DND-41 (cell line): ENCODE data around the gene TSTD2.

Source experiments
- ATAC-seq: fragments of 200-7000 bp; cut with Tn5 transposase; 3 replicates; pipeline ENCODE4 v1.9.1; 2021; ENCODE audit warnings: low read depth; ENCODE audit not compliant: insufficient read depth
- DNase-seq: peaks from one replicate; pipeline ENCODE4 v3.0.0-alpha.2; 2020
- H2AFZ ChIP-seq: 2 replicates; pipeline ENCODE4 v1.6.0; 2012; ENCODE audit warnings: low read depth, low read length
- H3K27ac ChIP-seq: 2 replicates; pipeline ENCODE4 v1.5.1; 2012; ENCODE audit warnings: low read length, inconsistent platforms
- H3K27me3 ChIP-seq: fragments of 200-600 bp; sonication (generic); 2 replicates; pipeline ENCODE4 v1.6.0; 2012; ENCODE audit warnings: low read length, mild to moderate bottlenecking, inconsistent platforms; ENCODE audit not compliant: insufficient read depth, poor library complexity
- H3K36me3 ChIP-seq: 2 replicates; pipeline ENCODE4 v1.5.1; 2012; ENCODE audit warnings: low read length, inconsistent platforms; ENCODE audit not compliant: insufficient read depth
- H3K4me1 ChIP-seq: 2 replicates; pipeline ENCODE4 v1.5.1; 2012; ENCODE audit warnings: mild to moderate bottlenecking, low read length; ENCODE audit not compliant: insufficient read depth
- H3K4me2 ChIP-seq: 2 replicates; pipeline ENCODE4 v1.6.0; 2012; ENCODE audit warnings: mild to moderate bottlenecking, moderate library complexity, low read length, inconsistent platforms; ENCODE audit not compliant: insufficient read depth
- H3K4me3 ChIP-seq, 2 experiments: fragments of 200-600 bp in 1 of 2; shearing (Covaris generic) in 1 of 2; 2 replicates each; pipeline ENCODE4 v1.5.1; 2012 to 2016; ENCODE audit warnings: inconsistent platforms in 2 of 2, low read length in 2 of 2, mild to moderate bottlenecking in 2 of 2, low read depth in 1 of 2, moderate library complexity in 1 of 2
- H3K79me2 ChIP-seq: 2 replicates; pipeline ENCODE4 v1.6.0; 2012; ENCODE audit warnings: low read length, inconsistent platforms; ENCODE audit not compliant: insufficient read depth
- H3K9ac ChIP-seq: 2 replicates; pipeline ENCODE4 v1.6.0; 2012; ENCODE audit warnings: low read depth, mild to moderate bottlenecking, inconsistent platforms, low read length, moderate library complexity
- H3K9me3 ChIP-seq: 2 replicates; pipeline ENCODE4 v1.5.1; 2012; ENCODE audit warnings: low read length, moderate library complexity, mild to moderate bottlenecking, inconsistent platforms; ENCODE audit not compliant: insufficient read depth, severe bottlenecking
- H4K20me1 ChIP-seq: 2 replicates; pipeline ENCODE4 v1.6.0; 2012; ENCODE audit warnings: low read length; ENCODE audit not compliant: insufficient read depth
- CTCF ChIP-seq: IDR thresholded peaks from 2 replicates; pipeline ENCODE4 v1.5.1; 2012; ENCODE audit warnings: borderline replicate concordance, low read length, moderate library complexity, mild to moderate bottlenecking; ENCODE audit not compliant: poor library complexity, severe bottlenecking; ENCODE audit errors: extremely low read depth
- EZH2 ChIP-seq: IDR thresholded peaks from 3 replicates; pipeline ENCODE4 v1.6.1; 2012; ENCODE audit warnings: borderline replicate concordance, low read depth, mild to moderate bottlenecking, moderate library complexity, low read length, inconsistent platforms; ENCODE audit not compliant: severe bottlenecking

TSTD2 gene

GRCh38 chr9:97602430-97602829, 30.7 kb downstream of the TSTD2 start:
- H3K36me3 ChIP-seq, result peaks cover 59% of the 10 kb centered on the region
- H3K9ac ChIP-seq, result no peak overlapping the region
- ATAC-seq, result no peak
- peaks cover 6% of the 10 kb centered on the region; the same call in 1 of the 2 replicates for H3K4me1 ChIP-seq
- no peak for DNase-seq
- H3K79me2 ChIP-seq, result no peaks in the 10 kb centered on the region
- H3K4me3 ChIP-seq, result no peak overlapping the region
- TF ChIP-seq EZH2 (no peak), CTCF (no peak)
- no peak overlapping the region for H2AFZ ChIP-seq
- no peak overlapping the region for H3K4me2 ChIP-seq
- no peaks in the 10 kb centered on the region for H3K27me3 ChIP-seq
- H4K20me1 ChIP-seq, result no peaks in the 10 kb centered on the region
- H3K9me3 ChIP-seq, result no peaks in the 10 kb centered on the region
- H3K27ac ChIP-seq, result no peak overlapping the region

- peaks cover 56% of the 10 kb centered on the region for H3K36me3 ChIP-seq
- H2AFZ ChIP-seq, result no peak overlapping the region
- DNase-seq (no peak), ATAC-seq (no peak)
- no peak overlapping the region for H3K9ac ChIP-seq
- no peaks in the 10 kb centered on the region for H4K20me1 ChIP-seq
- H3K27me3 ChIP-seq, result no peaks in the 10 kb centered on the region
- TF ChIP-seq CTCF (no peak), EZH2 (no peak)
- peaks cover 6% of the 10 kb centered on the region; the same call in 1 of the 2 replicates for H3K4me1 ChIP-seq
- no peaks in the 10 kb centered on the region for H3K79me2 ChIP-seq
- no peak overlapping the region for H3K4me3 ChIP-seq
- H3K9me3 ChIP-seq, result no peaks in the 10 kb centered on the region
- H3K27ac ChIP-seq, result no peak overlapping the region
- no peak overlapping the region for H3K4me2 ChIP-seq
These were observed 31.8 kb downstream of the TSTD2 start for GRCh38 chr9:97601228-97601898.

- Histone ChIP-seq H3K4me3 (no peak overlapping the region), H3K27me3 (no peaks in the 10 kb centered on the region), H3K27ac (no peak overlapping the region), H3K4me2 (no peak overlapping the region), H3K36me3 (peaks cover 50% of the 10 kb centered on the region), H3K79me2 (no peaks in the 10 kb centered on the region), H4K20me1 (no peaks in the 10 kb centered on the region), H2AFZ (no peak overlapping the region), H3K4me1 (peaks cover 6% of the 10 kb centered on the region; the same call in 1 of the 2 replicates), H3K9ac (no peak overlapping the region), H3K9me3 (no peaks in the 10 kb centered on the region)
- ATAC-seq (no peak), DNase-seq (no peak)
- TF ChIP-seq EZH2 (no peak), CTCF (no peak)
These were observed 32.5 kb downstream of the TSTD2 start for GRCh38 chr9:97600531-97601227.
